Activated naive CD4-positive, alpha-beta T cell treated with anti-CD3 and anti-CD28 coated beads, Interleukin-2, amount 10 ng/mL, durations not matched to agents 7 days and 5 days (primary cell): ENCODE measurements around the gene AKR7A2.

Source experiments
- CTCF ChIA-PET: fragments of 350-600 bp; sonication (Branson Sonifier 250); formaldehyde crosslinking; loops from one replicate; lab custom pipeline; 2021; ENCODE audit warnings: antibody characterized with exemption; lab: Charles Lee
- DNase-seq: peaks from one replicate; pipeline ENCODE4 v3.0.0-alpha.2; 2020
- H3K27ac Mint-ChIP-seq: one replicate; pipeline ENCODE4 v1.8.0; 2021; ENCODE audit warnings: mild to moderate bottlenecking, moderate library complexity, mixed read lengths
- H3K27me3 Mint-ChIP-seq: one replicate; pipeline ENCODE4 v1.8.0; 2021; ENCODE audit warnings: mild to moderate bottlenecking, mixed read lengths
- H3K36me3 Mint-ChIP-seq: one replicate; pipeline ENCODE4 v1.8.0; 2021; ENCODE audit warnings: mixed read lengths
- H3K4me1 Mint-ChIP-seq: one replicate; pipeline ENCODE4 v1.8.0; 2021; ENCODE audit warnings: mixed read lengths
- H3K4me3 Mint-ChIP-seq: one replicate; pipeline ENCODE4 v1.8.0; 2021; ENCODE audit warnings: mild to moderate bottlenecking, moderate library complexity, mixed read lengths
- H3K9me3 Mint-ChIP-seq: one replicate; pipeline ENCODE4 v1.8.0; 2021; ENCODE audit warnings: mixed read lengths

AKR7A2 gene

DNA sequence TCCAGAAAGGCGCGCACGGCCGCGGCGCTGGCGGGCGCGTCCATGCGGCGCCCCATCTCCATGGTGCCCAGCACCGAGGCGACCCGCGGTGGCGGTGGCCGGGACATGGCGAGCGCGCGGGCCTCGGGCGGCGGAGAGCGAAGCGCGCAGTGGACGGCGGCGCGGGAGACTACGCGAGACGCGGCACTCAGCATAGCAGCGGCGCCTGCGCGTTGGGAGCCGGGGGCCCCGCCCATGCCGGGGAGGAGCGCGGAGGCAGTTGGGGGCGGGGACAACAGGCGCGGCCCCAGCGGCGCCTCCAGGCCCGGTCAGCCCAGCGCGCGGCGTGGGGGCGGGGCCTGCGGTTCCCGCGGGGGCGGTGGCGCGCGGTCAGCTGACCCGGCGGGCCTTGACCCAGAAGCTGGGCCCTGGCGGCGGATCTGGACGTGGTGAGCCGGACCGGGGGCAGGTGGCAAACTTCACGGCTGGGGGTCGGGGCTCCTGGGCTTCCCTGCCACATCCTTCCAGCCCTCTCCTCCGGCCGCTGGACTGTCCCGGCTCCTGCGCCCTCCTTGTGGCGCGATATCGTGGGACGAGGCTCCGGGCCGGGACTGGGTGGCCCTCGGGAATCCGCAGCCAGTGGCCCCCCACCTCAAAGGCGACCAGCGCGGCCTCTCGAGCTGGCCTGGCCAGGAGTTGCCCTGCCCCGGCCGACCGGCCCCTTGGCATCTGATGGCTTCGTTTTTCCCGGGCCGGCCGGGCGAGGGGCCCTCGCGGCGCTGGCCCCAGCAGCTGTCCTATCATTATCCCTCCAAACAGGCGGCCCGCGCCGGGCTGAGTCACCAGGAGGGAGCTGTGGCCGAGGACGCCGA is at the start of gene AKR7A2, which contains the start of gene SLC66A1:
AKR7A2 (minus strand) TSS at position 214 of the 851 bp plus-strand sequence; CDS start at position 194, 20 bp downstream.
SLC66A1 (plus strand) TSS at position 396 of the 851 bp plus-strand sequence. CDS start 5,352 bp downstream, outside the sequence.
- DNase-seq = peak; percentile 90
- H3K36me3 Mint-ChIP-seq = peaks cover 11% of the 10 kb centered on the region
- peak within 1 kb of the TSS; percentile 82 for H3K4me3 Mint-ChIP-seq
- H3K27me3 Mint-ChIP-seq = no peaks in the 10 kb centered on the region
- no peaks in the 10 kb centered on the region for H3K9me3 Mint-ChIP-seq
- H3K4me1 Mint-ChIP-seq = peaks cover 50% of the 10 kb centered on the region
- CTCF ChIA-PET = no interaction called here
- H3K27ac Mint-ChIP-seq = peak within 1 kb of the TSS; percentile 15

DNA sequence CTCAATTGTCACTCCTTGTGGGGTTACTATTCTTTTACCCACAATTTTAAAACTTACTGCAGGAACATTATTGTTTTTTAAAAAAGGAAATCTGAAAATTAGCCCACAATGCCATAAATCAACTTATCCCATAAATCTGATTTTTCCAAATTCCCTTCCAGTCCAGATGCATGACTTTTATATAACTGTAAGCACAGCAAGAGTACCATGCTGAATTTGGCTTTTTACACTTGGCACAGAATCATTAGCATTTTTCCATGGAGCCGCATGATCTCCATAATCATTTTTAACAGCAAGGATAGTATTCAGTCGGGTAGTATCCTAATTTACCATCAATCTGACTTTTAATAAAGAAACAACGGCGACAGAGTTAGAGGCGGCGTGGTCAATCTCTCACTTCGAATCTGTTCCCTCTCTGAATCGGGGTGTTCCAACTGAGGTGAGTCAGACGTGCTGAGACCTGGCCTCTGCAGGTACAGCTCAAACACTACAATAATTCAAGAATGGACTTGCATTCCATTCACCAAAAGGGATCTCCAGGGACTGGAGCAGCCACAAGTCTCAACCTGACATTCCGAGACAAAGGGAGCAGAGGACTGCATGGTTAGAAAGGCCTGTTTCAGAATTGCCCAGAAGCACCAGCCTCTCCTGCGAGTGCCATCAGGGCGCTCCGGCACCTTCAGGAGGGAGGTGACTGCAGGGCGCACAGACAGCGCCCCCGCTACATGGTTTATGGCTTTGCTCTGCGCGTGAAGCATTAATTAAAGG is 49.1 kb upstream of the AKR7A2 start:
- no peak for DNase-seq
- Mint-ChIP-seq H3K36me3 (peaks cover 28% of the 10 kb centered on the region), H3K4me3 (no peak overlapping the region), H3K27ac (peak overlapping the region; percentile 56), H3K27me3 (no peaks in the 10 kb centered on the region), H3K9me3 (no peaks in the 10 kb centered on the region), H3K4me1 (peaks cover 27% of the 10 kb centered on the region)
- CTCF ChIA-PET = no interaction called here

- no peak for DNase-seq
- Mint-ChIP-seq H3K27me3 (no peaks in the 10 kb centered on the region), H3K27ac (peak overlapping the region; percentile 78), H3K9me3 (no peaks in the 10 kb centered on the region), H3K4me1 (peaks cover 27% of the 10 kb centered on the region), H3K36me3 (peaks cover 34% of the 10 kb centered on the region), H3K4me3 (no peak overlapping the region)
- CTCF ChIA-PET = no interaction called here
Measured at GRCh38 chr1:19360432-19360831, 48.5 kb upstream of the AKR7A2 start.

- DNase-seq = no peak
- peaks cover 33% of the 10 kb centered on the region for H3K36me3 Mint-ChIP-seq
- no peaks in the 10 kb centered on the region for H3K9me3 Mint-ChIP-seq
- H3K27ac Mint-ChIP-seq = peak overlapping the region; percentile 78
- CTCF ChIA-PET = no interaction called here
- no peaks in the 10 kb centered on the region for H3K27me3 Mint-ChIP-seq
- no peak overlapping the region for H3K4me3 Mint-ChIP-seq
- peaks cover 27% of the 10 kb centered on the region for H3K4me1 Mint-ChIP-seq
Measured at GRCh38 chr1:19360016-19360415, 48.1 kb upstream of the AKR7A2 start.

GRCh38 chr1:19359357-19359756 is 47.4 kb upstream of the AKR7A2 start:
- H3K9me3 Mint-ChIP-seq = no peaks in the 10 kb centered on the region
- CTCF ChIA-PET = interaction anchor here (0.6 kb wide), 1 partner anchor 288 kb away, joined by 5 read pairs; no protein-coding TSS in a partner anchor

GRCh38 chr1:19358710-19359109 is 46.8 kb upstream of the AKR7A2 start:
- H3K27me3 Mint-ChIP-seq = no peaks in the 10 kb centered on the region
- H3K4me3 Mint-ChIP-seq = no peak overlapping the region
- peaks cover 41% of the 10 kb centered on the region for H3K36me3 Mint-ChIP-seq
- CTCF ChIA-PET = no interaction called here
- no peaks in the 10 kb centered on the region for H3K9me3 Mint-ChIP-seq
- H3K4me1 Mint-ChIP-seq = peaks cover 27% of the 10 kb centered on the region
- no peak overlapping the region for H3K27ac Mint-ChIP-seq
- DNase-seq = no peak

More at GRCh38 chr1:19359357-19359756, 47.4 kb upstream of the AKR7A2 start:
- Mint-ChIP-seq H3K27ac (no peak overlapping the region), H3K4me3 (no peak overlapping the region), H3K4me1 (peaks cover 27% of the 10 kb centered on the region), H3K36me3 (peaks cover 35% of the 10 kb centered on the region), H3K27me3 (no peaks in the 10 kb centered on the region)
- no peak for DNase-seq

- Mint-ChIP-seq H3K27ac (peak overlapping the region; percentile 16), H3K27me3 (no peaks in the 10 kb centered on the region), H3K36me3 (peaks cover 46% of the 10 kb centered on the region), H3K4me1 (peaks cover 24% of the 10 kb centered on the region), H3K9me3 (no peaks in the 10 kb centered on the region), H3K4me3 (no peak overlapping the region)
- CTCF ChIA-PET = no interaction called here
- no peak for DNase-seq
Measured at GRCh38 chr1:19357299-19357986, 45.5 kb upstream of the AKR7A2 start.

GRCh38 chr1:19356266-19356665 is 44.3 kb upstream of the AKR7A2 start:
- no peak for DNase-seq
- CTCF ChIA-PET = no interaction called here
- H3K27me3 Mint-ChIP-seq = no peaks in the 10 kb centered on the region
- H3K4me3 Mint-ChIP-seq = no peak overlapping the region
- H3K4me1 Mint-ChIP-seq = peaks cover 20% of the 10 kb centered on the region
- peaks cover 54% of the 10 kb centered on the region for H3K36me3 Mint-ChIP-seq
- no peak overlapping the region for H3K27ac Mint-ChIP-seq
- H3K9me3 Mint-ChIP-seq = no peaks in the 10 kb centered on the region

DNA sequence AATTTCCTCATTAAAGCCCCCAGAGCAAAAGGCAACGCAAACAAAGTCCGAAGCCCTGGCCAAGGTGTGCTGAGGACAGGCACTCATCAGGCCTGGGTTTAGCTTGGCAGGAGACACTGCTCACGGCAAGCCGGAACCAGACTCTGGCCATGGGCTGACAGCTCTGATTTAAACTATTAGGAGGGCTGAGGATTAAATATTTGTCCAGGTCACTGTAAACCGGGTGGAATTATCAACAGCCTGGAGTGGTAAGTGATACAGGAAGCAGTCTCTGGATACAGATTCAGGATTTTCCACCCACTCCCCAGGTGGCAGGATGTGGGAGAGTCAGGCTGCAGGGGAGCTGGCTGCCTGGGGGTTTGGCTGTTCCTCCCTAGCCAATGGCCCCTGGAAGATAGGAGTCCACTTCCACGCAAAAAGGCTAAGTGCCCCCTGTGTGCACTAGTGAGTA is 42.6 kb upstream of the AKR7A2 start:
- Mint-ChIP-seq H3K36me3 (peaks cover 58% of the 10 kb centered on the region), H3K27ac (no peak overlapping the region), H3K9me3 (no peaks in the 10 kb centered on the region), H3K27me3 (no peaks in the 10 kb centered on the region), H3K4me3 (no peak overlapping the region), H3K4me1 (peaks cover 3% of the 10 kb centered on the region)
- DNase-seq = no peak
- CTCF ChIA-PET = interaction anchor here (1.4 kb wide), 1 partner anchor 299 kb away, joined by 4 read pairs; no protein-coding TSS in a partner anchor

- H3K27me3 Mint-ChIP-seq = no peaks in the 10 kb centered on the region
Measured at GRCh38 chr1:19353596-19353995, 41.7 kb upstream of the AKR7A2 start.

GRCh38 chr1:19352839-19353238 is 40.9 kb upstream of the AKR7A2 start:
- no peak for DNase-seq
- Mint-ChIP-seq H3K36me3 (peaks cover 64% of the 10 kb centered on the region), H3K27me3 (no peaks in the 10 kb centered on the region), H3K4me1 (no peaks in the 10 kb centered on the region), H3K9me3 (no peaks in the 10 kb centered on the region), H3K4me3 (no peak overlapping the region), H3K27ac (peak overlapping the region; percentile 60)
- CTCF ChIA-PET = no interaction called here

More at GRCh38 chr1:19353596-19353995, 41.7 kb upstream of the AKR7A2 start:
- Mint-ChIP-seq H3K9me3 (no peaks in the 10 kb centered on the region), H3K27ac (peak overlapping the region; percentile 68), H3K36me3 (peaks cover 61% of the 10 kb centered on the region), H3K4me1 (no peaks in the 10 kb centered on the region), H3K4me3 (no peak overlapping the region)
- CTCF ChIA-PET = no interaction called here
- DNase-seq = no peak

DNA sequence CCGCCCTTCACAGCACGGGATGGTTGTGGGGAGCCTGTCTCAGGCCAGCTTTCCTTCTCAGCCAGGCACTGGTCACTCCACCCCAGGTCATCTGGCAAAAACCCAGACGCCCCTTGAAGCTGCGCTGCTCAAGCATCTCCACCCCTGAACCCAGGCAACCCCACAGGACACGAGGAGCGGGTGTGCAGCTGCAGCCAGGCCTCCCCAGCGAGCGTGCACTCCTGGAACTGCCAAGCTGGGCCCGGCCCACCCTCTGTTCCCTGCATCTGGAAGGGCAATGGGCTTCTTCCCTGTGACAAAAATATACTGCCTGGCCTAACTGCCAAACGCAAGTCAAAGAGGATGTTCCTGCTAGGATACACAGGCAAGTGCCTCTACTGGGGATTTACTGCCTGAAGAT is 39.9 kb upstream of the AKR7A2 start:
- CTCF ChIA-PET = interaction anchor here (0.7 kb wide), 1 partner anchor 11 kb away, joined by 3 read pairs; no protein-coding TSS in a partner anchor
- Mint-ChIP-seq H3K9me3 (no peaks in the 10 kb centered on the region), H3K27me3 (no peaks in the 10 kb centered on the region), H3K4me3 (no peak overlapping the region), H3K4me1 (no peaks in the 10 kb centered on the region), H3K27ac (no peak overlapping the region), H3K36me3 (peaks cover 56% of the 10 kb centered on the region)
- no peak for DNase-seq

GRCh38 chr1:19350566-19350965 is 38.6 kb upstream of the AKR7A2 start:
- H3K4me1 Mint-ChIP-seq = no peaks in the 10 kb centered on the region
- CTCF ChIA-PET = interaction anchor here (0.7 to 1.1 kb wide), 2 partner anchors 24 to 60 kb away, joined by 3 read pairs; no protein-coding TSS in a partner anchor
- H3K4me3 Mint-ChIP-seq = no peak overlapping the region
- DNase-seq = no peak
- no peak overlapping the region for H3K27ac Mint-ChIP-seq
- no peaks in the 10 kb centered on the region for H3K27me3 Mint-ChIP-seq
- H3K36me3 Mint-ChIP-seq = peaks cover 51% of the 10 kb centered on the region
- no peaks in the 10 kb centered on the region for H3K9me3 Mint-ChIP-seq
